Endothelial cell of umbilical vein (primary cell): ENCODE measurements around the gene COPE. TPM values are rescaled to one million over a fixed set of nuclear protein-coding genes. Genes with fewer than 3 reads are reported as not detected.

Source experiments
- Bru-seq: library from RNA; stranded (reverse); fragments of 400-500 nt; gene quantifications from one replicate; lab custom pipeline; 2021; lab: Mats Ljungman, UMichigan
- BruChase-seq, 2 experiments: library from RNA; stranded (reverse); fragments of 400-500 nt; gene quantifications; one replicate each; lab custom pipeline; 2021; lab: Mats Ljungman, UMichigan
- BruUV-seq: library from RNA; stranded (reverse); fragments of 400-500 nt; replicated peaks from 2 replicates; lab custom pipeline; 2021; lab: Mats Ljungman, UMichigan
- CTCF ChIA-PET: fragments of 300-600, 350-600 bp; sonication (Branson Sonifier 250); formaldehyde crosslinking; loops from one replicate; lab custom pipeline; 2021; ENCODE audit warnings: antibody characterized with exemption, inconsistent platforms; lab: Charles Lee
- POLR2A ChIA-PET: fragments of 300-600, 350-600 bp; sonication (Branson Sonifier 250); formaldehyde crosslinking; loops from one replicate; lab custom pipeline; 2021; ENCODE audit warnings: antibody characterized with exemption, inconsistent platforms; lab: Charles Lee
- DNase-seq: peaks from one replicate; pipeline ENCODE4 v3.0.0-alpha.2; 2011; ENCODE audit warnings: low read depth, low spot score
- FAIRE-seq: peaks from 2 replicates; lab custom pipeline; 2011; peaks lifted over from hg19 to GRCh38; lab: Jason Lieb, UNC
- H2AFZ ChIP-seq: 2 replicates; pipeline ENCODE4 v1.6.0; 2012; ENCODE audit warnings: low read depth, low read length, control low read depth, inconsistent platforms
- H3K27ac ChIP-seq: 2 replicates; pipeline ENCODE4 v1.5.1; 2011; ENCODE audit warnings: low read depth, mild to moderate bottlenecking, control low read depth, low read length, moderate library complexity; ENCODE audit not compliant: insufficient read depth
- H3K27me3 ChIP-seq, 2 experiments: 2 replicates each; pipeline versions ENCODE4 v1.6.0 to v1.6.1; 2011; ENCODE audit warnings: low read length in 2 of 2, mixed read lengths in 1 of 2; ENCODE audit not compliant: control insufficient read depth in 2 of 2, insufficient read depth in 2 of 2
- H3K36me3 ChIP-seq, 2 experiments: 2 replicates in 1 of 2; 3 replicates in 1 of 2; pipeline ENCODE4 v1.5.1; 2011; ENCODE audit warnings: low read length in 2 of 2, mild to moderate bottlenecking in 1 of 2, moderate library complexity in 1 of 2; ENCODE audit not compliant: control insufficient read depth in 2 of 2, insufficient read depth in 2 of 2; ENCODE audit errors: extremely low read depth in 1 of 2
- H3K4me1 ChIP-seq: 3 replicates; pipeline ENCODE4 v1.5.1; 2011; ENCODE audit warnings: mild to moderate bottlenecking, low read length; ENCODE audit not compliant: control insufficient read depth, insufficient read depth; ENCODE audit errors: extremely low read depth
- H3K4me2 ChIP-seq: 2 replicates; pipeline ENCODE4 v1.6.1; 2011; ENCODE audit warnings: low read length, control low read depth, mixed read lengths; ENCODE audit not compliant: insufficient read depth
- H3K4me3 ChIP-seq, 3 experiments: fragments of 200-600 bp in 1 of 3; sonication (generic), shearing (Covaris generic) in 1 of 3; replicated peaks in 1 of 3; 2 replicates each; pipeline ENCODE4 v1.5.1; 2011 to 2016; ENCODE audit warnings: control low read depth in 3 of 3, low read length in 3 of 3, mild to moderate bottlenecking in 2 of 3, inconsistent platforms in 1 of 3, low read depth in 1 of 3, moderate library complexity in 1 of 3; ENCODE audit not compliant: insufficient read depth in 1 of 3
- H3K79me2 ChIP-seq: 2 replicates; pipeline ENCODE4 v1.6.0; 2012; ENCODE audit warnings: low read length, inconsistent platforms; ENCODE audit not compliant: control insufficient read depth, insufficient read depth
- H3K9ac ChIP-seq: replicated peaks from 2 replicates; pipeline ENCODE3; 2011; ENCODE audit warnings: low read length, control low read depth; ENCODE audit not compliant: insufficient read depth; ENCODE audit errors: extremely low read depth
- H3K9me1 ChIP-seq: replicated peaks from 3 replicates; pipeline ENCODE4 v1.6.0; 2011; ENCODE audit warnings: mild to moderate bottlenecking, low read length; ENCODE audit not compliant: control insufficient read depth, insufficient read depth; ENCODE audit errors: extremely low read depth
- H3K9me3 ChIP-seq: replicated peaks from 2 replicates; pipeline ENCODE4 v1.5.1; 2012; ENCODE audit warnings: low read length, inconsistent platforms; ENCODE audit not compliant: control insufficient read depth, insufficient read depth
- H4K20me1 ChIP-seq: replicated peaks from 2 replicates; pipeline ENCODE3; 2011; ENCODE audit warnings: mild to moderate bottlenecking, low read length; ENCODE audit not compliant: control insufficient read depth, insufficient read depth; ENCODE audit errors: extremely low read depth
- EZH2 ChIP-seq: IDR thresholded peaks from 2 replicates; pipeline ENCODE4 v1.6.1; 2012; ENCODE audit warnings: borderline replicate concordance, low read depth, mild to moderate bottlenecking, moderate library complexity, low read length, inconsistent platforms; ENCODE audit not compliant: severe bottlenecking
- FOS ChIP-seq: IDR thresholded peaks from 2 replicates; pipeline ENCODE4 v1.6.1; 2011; ENCODE audit warnings: mild to moderate bottlenecking, low read length, moderate library complexity, borderline replicate concordance; ENCODE audit not compliant: insufficient read depth
- GATA2 ChIP-seq: IDR thresholded peaks from 2 replicates; pipeline ENCODE4 v1.7.0; 2011; ENCODE audit warnings: low read depth, mild to moderate bottlenecking, moderate library complexity, mixed read lengths, low read length; ENCODE audit not compliant: insufficient read length, insufficient read depth
- JUN ChIP-seq: IDR thresholded peaks from 2 replicates; pipeline ENCODE4 v1.6.1; 2011; ENCODE audit warnings: borderline replicate concordance, low read depth; ENCODE audit not compliant: insufficient read length, insufficient read depth
- MYC ChIP-seq: IDR thresholded peaks from one replicate; pipeline ENCODE4 v1.6.1; 2011; ENCODE audit warnings: mild to moderate bottlenecking, low read depth, low read length
- POLR2A ChIP-seq: IDR thresholded peaks from 2 replicates; pipeline ENCODE4 v1.6.1; 2012; ENCODE audit warnings: low read depth, mild to moderate bottlenecking, control low read depth, low read length
- POLR2AphosphoS5 ChIP-seq: IDR thresholded peaks from 2 replicates; pipeline ENCODE4 v1.6.1; 2012; ENCODE audit warnings: low read depth, mild to moderate bottlenecking, control low read depth, low read length, moderate library complexity; ENCODE audit not compliant: insufficient read depth
- dilution Hi-C: fragments of 300-500 bp; cut with MboI; formaldehyde crosslinking; loops from one replicate; pipeline ENCODE4 v1.15.0; 2019; ENCODE audit warnings: low sequenced_read_pairs; ENCODE audit not compliant: extremely low pct_ligation_motif_present
- intact Hi-C: fragments of 100-400 bp; cut with micrococcal nuclease; formaldehyde crosslinking; loops from one replicate; pipeline ENCODE4 v1.10.0; 2022
- long read RNA-seq: library from polyadenylated mRNA; stranded (forward); transcript quantifications from one replicate; pipeline ENCODE4 v2.0.0, GENCODE V29; 2021
- polyA minus RNA-seq, 3 experiments: library from RNA; depleted of rRNA, polyadenylated mRNA; stranded (reverse); fragments of >200 nt; gene quantifications; 1 replicate in 1 of 3; 2 replicates in 2 of 3; pipeline ENCODE4 v1.2.3, GENCODE V29; 2011
- polyA plus RNA-seq, 4 experiments: library from polyadenylated mRNA; depleted of rRNA in 3 of 4; stranded (reverse) in 3 of 4; unstranded in 1 of 4; fragments of >200 nt; gene quantifications; 2 replicates each; pipeline versions ENCODE4 v1.2.1 to v1.2.3, GENCODE V29; 2011 to 2012; ENCODE audit warnings: missing spikeins in 1 of 4
- total RNA-seq: library from RNA; stranded (reverse); gene quantifications from 2 replicates; pipeline ENCODE4 v1.2.3, GENCODE V29; 2021
- TF ChIP-seq, protein P1 (sequence below): IDR thresholded peaks from 2 replicates; pipeline ENCODE4 v1.6.1; 2011; ENCODE audit not compliant: insufficient read depth, insufficient read length
- TF ChIP-seq, protein P2 (sequence below), 2 donors: IDR thresholded peaks; 1 replicate in 1 of 2; 2 replicates in 1 of 2; pipeline ENCODE4 v1.5.1; 2011; ENCODE audit warnings: low read length in 2 of 2, mild to moderate bottlenecking in 2 of 2, moderate library complexity in 2 of 2, control low read depth in 1 of 2, inconsistent platforms in 1 of 2, low read depth in 1 of 2; ENCODE audit not compliant: insufficient read depth in 1 of 2; ENCODE audit errors: extremely low read depth in 1 of 2

The COPE gene
- total RNA-seq = 239 and 252 TPM in 2 replicates
- 407 and 557 TPM in 2 replicates for polyA plus RNA-seq
- polyA plus RNA-seq (2011; cell fraction: cytosol; rRNA removed) = 209 and 297 TPM in 2 replicates
- 158 and 185 TPM in 2 replicates for polyA plus RNA-seq (2011; cell fraction: nucleus; rRNA removed)
- polyA plus RNA-seq (2012) = 171 and 230 TPM in 2 replicates
- 136 and 146 TPM in 2 replicates for polyA minus RNA-seq
- 121 TPM for polyA minus RNA-seq (2011; cell fraction: cytosol; rRNA and poly(A)+ RNA removed)
- 53.9 and 83.6 TPM in 2 replicates for polyA minus RNA-seq (2011; cell fraction: nucleus; rRNA and poly(A)+ RNA removed)
- Bru-seq, nascent RNA = percentile 65 among the genes with signal in this experiment
- BruChase-seq, experiment 1, labeled RNA remaining after a 6-hour chase = percentile 73 among the genes with signal in this experiment
- BruChase-seq, experiment 2, labeled RNA remaining after a 2-hour chase = percentile 68 among the genes with signal in this experiment
- long read RNA-seq, transcript COPE-201 (10 exons, 1,141 nt) = major isoform, 1,116 of 1,355 reads
- long read RNA-seq, transcript COPE-203 (9 exons, 907 nt) = minor isoform, 12 of 1,355 reads
- long read RNA-seq, transcript COPE-202 (9 exons, 948 nt) = minor isoform, 48 of 1,355 reads
- long read RNA-seq, partial matches to known transcripts = 22 of 1,355 reads
- long read RNA-seq, other reads (novel, unspliced or antisense) = 153 of 1,355 reads

DNA sequence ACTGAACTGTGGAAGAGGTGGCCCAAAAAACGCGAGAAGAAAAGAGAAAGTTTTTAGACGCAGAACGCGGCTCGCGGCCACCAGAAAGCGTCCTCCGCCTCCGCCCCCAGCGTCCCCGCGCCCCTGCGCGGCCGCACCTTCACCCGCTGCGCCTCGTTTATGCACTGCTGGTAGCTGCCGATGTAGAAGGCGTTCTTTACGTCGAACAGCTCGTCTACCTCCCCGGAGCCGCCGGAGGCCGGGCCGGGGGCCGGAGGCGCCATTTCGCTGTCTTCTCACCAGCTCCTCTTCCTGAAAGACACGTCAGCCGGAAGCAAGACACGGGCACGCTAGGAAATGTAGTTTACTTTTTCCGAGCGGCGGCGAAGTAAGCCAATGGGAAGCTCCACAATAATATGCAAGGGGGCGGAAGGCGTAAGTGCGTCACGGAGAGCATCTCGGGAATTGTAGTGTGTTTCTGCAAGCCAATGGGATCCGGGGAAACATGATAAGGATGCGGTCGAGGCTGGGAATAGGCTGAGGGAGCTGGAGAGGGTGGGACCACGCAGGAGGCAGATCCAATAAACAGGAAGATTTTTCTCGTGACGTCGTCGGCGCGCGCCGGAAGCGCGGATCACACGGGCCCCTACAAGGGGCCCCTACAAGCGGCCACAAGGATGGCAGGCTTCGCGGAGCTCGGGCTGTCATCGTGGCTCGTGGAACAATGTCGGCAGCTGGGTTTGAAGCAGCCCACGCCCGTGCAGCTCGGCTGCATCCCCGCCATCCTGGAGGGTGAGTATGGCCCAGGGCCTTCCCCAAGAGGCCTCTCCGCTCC lies at the start of gene COPE, which contains the start of gene DDX49:
TSS of gene COPE (minus strand) at position 302 of the 814 bp plus-strand sequence. CDS start at position 263, 39 bp downstream.
TSS of gene DDX49 (plus strand) at position 630 of the 814 bp plus-strand sequence. CDS start at position 657, 27 bp downstream.
- Histone ChIP-seq H3K4me1 (peaks cover 13% of the 10 kb centered on the region), H4K20me1 (peaks cover 2% of the 10 kb centered on the region), H3K9me3 (no peaks in the 10 kb centered on the region), H3K9ac (peak within 1 kb of the TSS; percentile 98), H3K4me2 (peak within 1 kb of the TSS; percentile 89), H3K9me1 (no peaks in the 10 kb centered on the region), H2AFZ (peak within 1 kb of the TSS; percentile 61), H3K36me3 (peaks cover 11 to 25% of the 10 kb centered on the region in 2 experiments), H3K79me2 (peaks cover 49% of the 10 kb centered on the region), H3K4me3 (peak within 1 kb of the TSS; percentile 82 to 99 (median 94)), H3K27me3 (no peaks in the 10 kb centered on the region), H3K27ac (peak within 1 kb of the TSS; percentile 87)
- no TSS peak for BruUV-seq
- dilution Hi-C loops = no loop called here
- ChIA-PET POLR2A (interaction anchor here (0.6 to 1.2 kb wide), 4 partner anchors 11 to 68 kb away, joined by 3 to 5 read pairs (median 4); no protein-coding TSS in a partner anchor), CTCF (interaction anchor here (0.6 to 2.3 kb wide), 9 partner anchors 23 to 330 kb away, joined by 3 to 23 read pairs (median 3); partner anchors contain the start of genes CERS1 and REX1BD)
- TF ChIP-seq MYC (no peak), POLR2A (peak; percentile 78), JUN (peak; percentile 4), EZH2 (no peak), GATA2 (no peak), FOS (peak; percentile 34), POLR2AphosphoS5 (peak; percentile 81)
- TF ChIP-seq, protein P1, sequence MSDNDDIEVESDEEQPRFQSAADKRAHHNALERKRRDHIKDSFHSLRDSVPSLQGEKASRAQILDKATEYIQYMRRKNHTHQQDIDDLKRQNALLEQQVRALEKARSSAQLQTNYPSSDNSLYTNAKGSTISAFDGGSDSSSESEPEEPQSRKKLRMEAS = peak; percentile 59
- TF ChIP-seq, protein P2, sequence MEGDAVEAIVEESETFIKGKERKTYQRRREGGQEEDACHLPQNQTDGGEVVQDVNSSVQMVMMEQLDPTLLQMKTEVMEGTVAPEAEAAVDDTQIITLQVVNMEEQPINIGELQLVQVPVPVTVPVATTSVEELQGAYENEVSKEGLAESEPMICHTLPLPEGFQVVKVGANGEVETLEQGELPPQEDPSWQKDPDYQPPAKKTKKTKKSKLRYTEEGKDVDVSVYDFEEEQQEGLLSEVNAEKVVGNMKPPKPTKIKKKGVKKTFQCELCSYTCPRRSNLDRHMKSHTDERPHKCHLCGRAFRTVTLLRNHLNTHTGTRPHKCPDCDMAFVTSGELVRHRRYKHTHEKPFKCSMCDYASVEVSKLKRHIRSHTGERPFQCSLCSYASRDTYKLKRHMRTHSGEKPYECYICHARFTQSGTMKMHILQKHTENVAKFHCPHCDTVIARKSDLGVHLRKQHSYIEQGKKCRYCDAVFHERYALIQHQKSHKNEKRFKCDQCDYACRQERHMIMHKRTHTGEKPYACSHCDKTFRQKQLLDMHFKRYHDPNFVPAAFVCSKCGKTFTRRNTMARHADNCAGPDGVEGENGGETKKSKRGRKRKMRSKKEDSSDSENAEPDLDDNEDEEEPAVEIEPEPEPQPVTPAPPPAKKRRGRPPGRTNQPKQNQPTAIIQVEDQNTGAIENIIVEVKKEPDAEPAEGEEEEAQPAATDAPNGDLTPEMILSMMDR (IDR thresholded peaks at IDR 0.05; ENCODE audit: extremely low read depth in 1 of 2, insufficient read depth in 1 of 2, low read depth in 1 of 2, low read length in 2 of 2) = no peak
- intact Hi-C loops = loop anchor here (1.0 to 10.0 kb wide), 8 partner anchors 22 to 464 kb away; partner anchors contain the start of gene HOMER3
- DNase-seq (peak; percentile 100), FAIRE-seq (peak; percentile 100)
